Posterior vena cava (tissue), 2 donors: ENCODE measurements around the gene ATXN8OS. TPM values are rescaled to one million over a fixed set of nuclear protein-coding genes. Genes with fewer than 3 reads are reported as not detected.

ENCODE experiments used
- total RNA-seq, 2 donors: library from RNA; stranded (reverse); fragmentation: NEBNext Ultra II Directional; extraction: Animal tissue kit (Norgen Biotek cat#: 25700); gene quantifications; one replicate each; pipeline ENCODE4 v1.2.1, GENCODE V29; 2021
- donor health status: DM: yes; HTN: yes; CAD: no.
- donor health status: DM: yes; HTN: yes; CAD: no.

ATXN8OS gene
- total RNA-seq, 2 donors from 2014 or later = not detected

Other genes starting within 250 kb of the ATXN8OS start
- not detected for gene KLHL1, start 626 bp downstream of the ATXN8OS start, total RNA-seq